Raji (cell line): ENCODE measurements around the gene AXIN1.

Experiments used
- POLR2A ChIP-seq: IDR thresholded peaks from 2 replicates; pipeline ENCODE4 v1.6.1; 2011; ENCODE audit warnings: low read depth, low read length, control low read depth; ENCODE audit not compliant: insufficient read depth

Gene AXIN1

DNA sequence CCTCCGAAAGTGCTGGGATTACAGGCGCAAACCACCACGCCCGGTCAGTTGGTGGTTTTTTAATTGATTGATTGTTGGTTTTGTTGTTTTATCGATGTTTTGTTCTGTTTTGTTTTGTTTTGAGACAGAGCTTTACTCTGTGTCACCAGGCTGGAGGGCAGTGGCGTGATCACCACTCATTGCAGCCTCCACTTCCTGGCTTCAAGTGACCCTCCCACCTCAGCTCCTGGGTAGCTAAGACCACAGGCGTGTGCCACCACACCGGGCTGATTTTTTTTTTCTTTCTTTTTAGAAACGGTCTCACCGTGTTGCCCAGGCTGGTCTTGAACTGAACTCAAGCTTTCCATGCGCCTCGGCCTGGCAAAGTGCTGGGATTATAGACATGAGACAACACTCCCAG, 105.5 kb downstream of the AXIN1 start:
- no peak for TF ChIP-seq POLR2A

- TF ChIP-seq POLR2A: no peak
Measured at GRCh38 chr16:245105-245504, 107.4 kb downstream of the AXIN1 start.

GRCh38 chr16:243348-243747, 109.2 kb downstream of the AXIN1 start:
- no peak for TF ChIP-seq POLR2A

- TF ChIP-seq POLR2A: no peak
Measured at GRCh38 chr16:242281-242680, 110.2 kb downstream of the AXIN1 start.

DNA sequence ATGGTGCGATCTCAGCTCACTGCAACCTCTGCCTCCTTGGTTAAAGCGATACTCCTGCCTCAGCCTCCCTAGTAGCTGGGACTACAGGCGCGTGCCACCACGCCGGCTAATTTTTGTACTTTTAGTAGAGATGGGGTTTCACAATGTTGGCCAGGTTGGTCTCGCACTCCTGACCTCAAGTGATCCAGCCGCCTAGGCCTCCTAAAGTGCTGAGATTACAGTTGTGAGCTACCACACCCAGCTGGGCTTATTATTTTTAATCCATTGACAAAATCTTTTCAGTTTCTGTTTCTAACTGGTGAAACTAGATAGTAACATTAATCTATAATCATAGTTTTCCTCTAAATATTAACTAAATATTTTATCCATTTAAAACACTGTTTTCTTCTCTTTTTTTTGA, 112.0 kb downstream of the AXIN1 start:
- no peak for TF ChIP-seq POLR2A

DNA sequence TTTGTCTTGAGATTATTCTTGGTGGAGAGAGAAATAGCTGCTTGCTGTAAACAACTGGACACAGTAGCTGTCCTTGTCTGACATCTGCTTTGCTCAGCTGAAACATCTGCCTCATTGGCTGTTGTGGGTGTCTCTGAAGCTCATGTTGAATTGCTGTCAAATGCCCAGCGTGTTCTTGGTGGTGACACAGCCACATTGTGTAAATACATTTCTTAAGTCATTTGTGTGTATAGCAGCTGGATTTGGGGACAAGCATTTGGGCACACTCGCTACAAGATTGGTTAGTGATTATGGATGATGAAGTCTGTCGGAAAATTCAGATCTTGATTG, 112.6 kb downstream of the AXIN1 start:
- TF ChIP-seq POLR2A: no peak
